OCI-LY1 (cell line): ENCODE data around the gene PNLDC1.
"Not testable (repeated sequence)": the region's sequence is repeated elsewhere in the genome, so short reads cannot be mapped to it uniquely, and the experiment has no call there.

Experiments
- H2AFZ ChIP-seq: fragments of 200-600 bp; sonication (generic), shearing (Covaris generic); 2 replicates; pipeline ENCODE4 v1.6.0; 2014; ENCODE audit warnings: antibody characterized with exemption, mild to moderate bottlenecking, low read length
- H3F3A ChIP-seq: fragments of 200-600 bp; sonication (generic), shearing (Covaris generic); 2 replicates; pipeline ENCODE4 v1.6.0; 2014; ENCODE audit warnings: mild to moderate bottlenecking, antibody characterized with exemption, low read length, moderate library complexity; ENCODE audit not compliant: insufficient read depth
- H3K27ac ChIP-seq: fragments of 200-600 bp; sonication (generic); 2 replicates; pipeline ENCODE4 v1.5.1; 2014; ENCODE audit warnings: low read length, mixed run types, mild to moderate bottlenecking, low read depth; ENCODE audit not compliant: poor library complexity, severe bottlenecking
- H3K27me3 ChIP-seq: fragments of 200-600 bp; sonication (generic); 2 replicates; pipeline ENCODE4 v1.6.0; 2014; ENCODE audit warnings: antibody characterized with exemption, mild to moderate bottlenecking, low read length, moderate library complexity; ENCODE audit not compliant: insufficient read depth
- H3K36me3 ChIP-seq: fragments of 200-600 bp; sonication (generic); 2 replicates; pipeline ENCODE4 v1.6.1; 2014; ENCODE audit warnings: mild to moderate bottlenecking, antibody characterized with exemption, low read length, moderate library complexity, mixed read lengths; ENCODE audit not compliant: insufficient read depth
- H3K4me1 ChIP-seq: fragments of 200-600 bp; sonication (generic); 2 replicates; pipeline ENCODE4 v1.5.1; 2014; ENCODE audit warnings: mild to moderate bottlenecking, low read length, moderate library complexity; ENCODE audit not compliant: insufficient read depth, severe bottlenecking
- H3K4me2 ChIP-seq: fragments of 200-600 bp; sonication (generic), shearing (Covaris generic); 2 replicates; pipeline ENCODE4 v1.6.1; 2014; ENCODE audit warnings: low read length
- H3K4me3 ChIP-seq: fragments of 200-600 bp; sonication (generic); 2 replicates; pipeline ENCODE4 v1.5.1; 2014; ENCODE audit warnings: low read length, low read depth, mild to moderate bottlenecking, mixed read lengths; ENCODE audit not compliant: poor library complexity, severe bottlenecking
- H3K79me2 ChIP-seq: fragments of 200-600 bp; shearing (Covaris generic); 2 replicates; pipeline ENCODE4 v1.6.1; 2016; ENCODE audit warnings: mixed run types, low read length, mixed read lengths; ENCODE audit not compliant: insufficient read depth
- H3K9ac ChIP-seq: fragments of 200-600 bp; sonication (generic), shearing (Covaris generic); 2 replicates; pipeline ENCODE4 v1.6.1; 2014; ENCODE audit warnings: mild to moderate bottlenecking, low read length, mixed read lengths
- H3K9me2 ChIP-seq: fragments of 200-600 bp; sonication (generic), shearing (Covaris generic); 2 replicates; pipeline ENCODE4 v1.6.1; 2014; ENCODE audit warnings: low read depth, mild to moderate bottlenecking, low read length, mixed read lengths
- H3K9me3 ChIP-seq: fragments of 200-600 bp; shearing (Covaris generic); 2 replicates; pipeline ENCODE4 v1.6.1; 2014; ENCODE audit warnings: low read length, mixed read lengths
- H4K20me1 ChIP-seq: fragments of 200-600 bp; sonication (generic), shearing (Covaris generic); 2 replicates; pipeline ENCODE4 v1.6.0; 2016; ENCODE audit warnings: mild to moderate bottlenecking, low read length; ENCODE audit not compliant: insufficient read depth
- CTCF ChIP-seq: fragments of 200-600 bp; sonication (generic), shearing (Covaris generic); IDR thresholded peaks from 2 replicates; pipeline ENCODE4 v1.5.1; 2017; ENCODE audit warnings: mild to moderate bottlenecking, antibody characterized with exemption, low read length, moderate library complexity, mixed read lengths
- EZH2 ChIP-seq: fragments of 200-600 bp; sonication (generic), shearing (Covaris generic); IDR thresholded peaks from 2 replicates; pipeline ENCODE4 v1.8.0; 2017; ENCODE audit warnings: borderline replicate concordance, mixed run types, mild to moderate bottlenecking, antibody characterized with exemption, low read length, moderate library complexity, mixed read lengths

The PNLDC1 gene

GRCh38 chr6:159815410-159815809 is 15.3 kb downstream of the PNLDC1 start:
- Histone ChIP-seq H3K4me1 (peaks cover 8% of the 10 kb centered on the region), H3K9me2 (no peaks in the 10 kb centered on the region), H2AFZ (no peak overlapping the region), H3K36me3 (no peaks in the 10 kb centered on the region), H3K27me3 (peaks cover 4% of the 10 kb centered on the region; the same call in 1 of the 2 replicates), H4K20me1 (no peaks in the 10 kb centered on the region), H3K9me3 (no peaks in the 10 kb centered on the region), H3F3A (no peaks in the 10 kb centered on the region), H3K4me3 (no peak overlapping the region), H3K79me2 (no peaks in the 10 kb centered on the region), H3K9ac (no peak overlapping the region), H3K4me2 (no peak overlapping the region), H3K27ac (no peak overlapping the region)
- TF ChIP-seq EZH2 (no peak), CTCF (no peak)

- not testable (repeated sequence) for H2AFZ ChIP-seq, H4K20me1 ChIP-seq, H3K36me3 ChIP-seq, H3F3A ChIP-seq, H3K27me3 ChIP-seq, H3K79me2 ChIP-seq, H3K4me3 ChIP-seq, H3K9me2 ChIP-seq, H3K4me2 ChIP-seq, H3K27ac ChIP-seq, H3K9me3 ChIP-seq, H3K9ac ChIP-seq
- peaks cover 12% of the 10 kb centered on the region for H3K4me1 ChIP-seq
Measured at GRCh38 chr6:159816775-159817174, 16.7 kb downstream of the PNLDC1 start.

GRCh38 chr6:159817951-159818739 is 18.1 kb downstream of the PNLDC1 start:
- Histone ChIP-seq H3K4me1 (peaks cover 12% of the 10 kb centered on the region), H4K20me1 (no peaks in the 10 kb centered on the region), H2AFZ (no peak overlapping the region), H3K36me3 (no peaks in the 10 kb centered on the region), H3K4me2 (no peak overlapping the region), H3K27ac (no peak overlapping the region), H3K9me3 (no peaks in the 10 kb centered on the region), H3K9me2 (no peaks in the 10 kb centered on the region), H3K4me3 (no peak overlapping the region), H3K9ac (no peak overlapping the region), H3F3A (no peaks in the 10 kb centered on the region), H3K27me3 (peaks cover 4% of the 10 kb centered on the region; the same call in 1 of the 2 replicates), H3K79me2 (no peaks in the 10 kb centered on the region)
- TF ChIP-seq CTCF, result no peak
- TF ChIP-seq EZH2, result no peak

- Histone ChIP-seq H3K36me3 (no peaks in the 10 kb centered on the region), H4K20me1 (no peaks in the 10 kb centered on the region), H3K27ac (no peak overlapping the region), H3K79me2 (no peaks in the 10 kb centered on the region), H3K4me2 (no peak overlapping the region), H3K27me3 (peaks cover 9% of the 10 kb centered on the region; the same call in 1 of the 2 replicates), H2AFZ (no peak overlapping the region), H3K4me3 (no peak overlapping the region), H3K9me2 (no peaks in the 10 kb centered on the region), H3K9ac (no peak overlapping the region), H3K9me3 (no peaks in the 10 kb centered on the region), H3F3A (no peaks in the 10 kb centered on the region), H3K4me1 (peaks cover 12% of the 10 kb centered on the region)
- TF ChIP-seq EZH2 (no peak), CTCF (no peak)
Measured at GRCh38 chr6:159819098-159819497, 19.0 kb downstream of the PNLDC1 start.
